HepG2 (cell line): ENCODE measurements around the gene ANO6. TPM values are rescaled to one million over a fixed set of nuclear protein-coding genes. Genes with fewer than 3 reads are reported as not detected.

ENCODE experiments used
- ATF1 ChIP-seq: IDR thresholded peaks from 2 replicates; pipeline ENCODE4 v1.6.1; 2016; ENCODE audit warnings: mild to moderate bottlenecking, control low read depth
- CAMTA2 ChIP-seq: sonication (generic); formaldehyde crosslinking; IDR thresholded peaks from 2 replicates; pipeline ENCODE4 v1.4.0; 2020; ENCODE audit warnings: mild to moderate bottlenecking, missing genetic modification reagents, borderline replicate concordance
- CBX1 ChIP-seq: IDR thresholded peaks from one replicate; pipeline ENCODE4 v1.6.1; 2016; ENCODE audit warnings: antibody characterized with exemption, low read depth
- CREB3 ChIP-seq: sonication (generic); formaldehyde crosslinking; IDR thresholded peaks from 2 replicates; pipeline ENCODE4 v1.5.0; 2020; ENCODE audit warnings: missing genetic modification reagents
- ELF3 ChIP-seq: IDR thresholded peaks from 2 replicates; pipeline ENCODE4 v1.6.1; 2016; ENCODE audit warnings: missing genetic modification reagents, missing compliant biosample characterization
- FOXP1 ChIP-seq, 2 experiments: fragments of 450-650 bp in 1 of 2; IDR thresholded peaks; 2 replicates each; pipeline ENCODE4 v1.6.1; 2017 to 2018; ENCODE audit warnings: antibody characterized with exemption in 1 of 2
- HMG20B ChIP-seq: conservative IDR thresholded peaks from 2 replicates; pipeline ENCODE4 v1.6.1; 2016; ENCODE audit warnings: missing genetic modification reagents, missing compliant biosample characterization
- LCORL ChIP-seq, 2 experiments: fragments of 450-650 bp in 1 of 2; sonication (generic) in 1 of 2; formaldehyde crosslinking in 1 of 2; IDR thresholded peaks; 2 replicates each; pipeline versions ENCODE4 v1.5.0 to v1.6.1; 2017 to 2020; ENCODE audit warnings: antibody characterized with exemption in 1 of 2, missing genetic modification reagents in 1 of 2
- MAZ ChIP-seq, 2 experiments: sonication (generic) in 1 of 2; formaldehyde crosslinking in 1 of 2; IDR thresholded peaks; 2 replicates each; pipeline versions ENCODE4 v1.5.0 to v1.6.1; 2012 to 2020; ENCODE audit warnings: low read depth in 2 of 2, mild to moderate bottlenecking in 2 of 2, borderline replicate concordance in 1 of 2, improper control_type of control experiment in 1 of 2, low read length in 1 of 2, missing genetic modification reagents in 1 of 2, moderate library complexity in 1 of 2
- NFE2L2 ChIP-seq: fragments of 150-350 bp; IDR thresholded peaks from 2 replicates; pipeline ENCODE4 v1.6.1; 2014; ENCODE audit warnings: low read length
- SOX13 ChIP-seq, 3 experiments: fragments of 450-650 bp in 1 of 3; sonication (generic) in 1 of 3; formaldehyde crosslinking in 1 of 3; IDR thresholded peaks in 2 of 3; conservative IDR thresholded peaks in 1 of 3; 2 replicates each; pipeline versions ENCODE4 v1.5.0 to v1.6.1; 2016 to 2020; ENCODE audit warnings: antibody characterized with exemption in 1 of 3, mild to moderate bottlenecking in 1 of 3, missing compliant biosample characterization in 1 of 3, missing genetic modification reagents in 1 of 3, moderate library complexity in 1 of 3
- TEAD3 ChIP-seq: optimal IDR thresholded peaks from 2 replicates; pipeline ENCODE3; 2016; ENCODE audit warnings: borderline replicate concordance
- TFAP4 ChIP-seq: sonication (generic); IDR thresholded peaks from 2 replicates; pipeline ENCODE4 v1.6.1; 2016; ENCODE audit warnings: low read depth, borderline replicate concordance
- YEATS2 ChIP-seq: sonication (generic); formaldehyde crosslinking; IDR thresholded peaks from 2 replicates; pipeline ENCODE4 v1.4.0; 2020; ENCODE audit warnings: missing genetic modification reagents, borderline replicate concordance
- ZBTB26 ChIP-seq: IDR thresholded peaks from 2 replicates; pipeline ENCODE4 v1.6.1; 2016; ENCODE audit warnings: missing compliant biosample characterization, missing genetic modification reagents, borderline replicate concordance
- ZNF556 ChIP-seq: sonication (generic); formaldehyde crosslinking; IDR thresholded peaks from 2 replicates; pipeline ENCODE4 v1.4.0; 2020; ENCODE audit warnings: mild to moderate bottlenecking, missing genetic modification reagents, borderline replicate concordance
- ZNF839 ChIP-seq: sonication (generic); formaldehyde crosslinking; IDR thresholded peaks from 2 replicates; pipeline ENCODE4 v1.4.0; 2020; ENCODE audit warnings: missing genetic modification reagents, mild to moderate bottlenecking, borderline replicate concordance
- ZSCAN29 ChIP-seq: sonication (generic); formaldehyde crosslinking; conservative IDR thresholded peaks from 2 replicates; pipeline ENCODE4 v1.4.0; 2020; ENCODE audit warnings: mild to moderate bottlenecking, missing genetic modification reagents
- polyA plus RNA-seq, 8 experiments: library from polyadenylated mRNA; depleted of rRNA in 3 of 8; stranded (reverse) in 7 of 8; unstranded in 1 of 8; fragments of >200 nt; fragmentation: Illumina TruSeq in 4 of 8; extraction: Trizol in 4 of 8; gene quantifications; 2 replicates each; pipeline versions ENCODE4 v1.2.1 to v1.2.3, GENCODE V29; 2011 to 2016; ENCODE audit warnings: low read depth in 4 of 8, missing spikeins in 1 of 8, mixed read lengths in 1 of 8; ENCODE audit not compliant: insufficient read depth in 1 of 8
- total RNA-seq, 5 experiments: library from RNA; depleted of rRNA; stranded (reverse); fragments of >200 nt; fragmentation: Illumina TruSeq; extraction: Trizol; gene quantifications; 2 replicates each; pipeline ENCODE4 v1.2.3, GENCODE V29; 2016; ENCODE audit warnings: low read depth in 1 of 5
- TF ChIP-seq, protein P1 (sequence below): sonication (generic); formaldehyde crosslinking; IDR thresholded peaks from 2 replicates; pipeline ENCODE4 v1.4.0; 2020; ENCODE audit warnings: missing genetic modification reagents, borderline replicate concordance

Gene ANO6
- total and polyA plus RNA-seq, 2 of the 13 experiments (the other 11 are each of a cell fraction or from before 2014, with no cell fraction given), result 37.8 to 57.1 TPM

GRCh38 chr12:45234139-45234865 lies 18.4 kb downstream of the ANO6 start (continued):
- TF ChIP-seq ELF3 (CRISPR knock-in tag) (peak; percentile 39; the same call in 1 of the 2 replicates), SOX13 (IDR thresholded peaks at IDR 0.05) (no peak), SOX13 (CRISPR knock-in tag; conservative IDR thresholded peaks at IDR 0.05 in 1 of 2, IDR thresholded peaks at IDR 0.05 in 1 of 2) (peak in 1 of 2 experiments; percentile 31; a peak in 1 of 4 replicates), FOXP1 (IDR thresholded peaks at IDR 0.05) (no peak), FOXP1 (CRISPR knock-in tag; IDR thresholded peaks at IDR 0.05) (no peak), ZNF839 (CRISPR knock-in tag) (no peak), NFE2L2 (peak; percentile 95), ATF1 (CRISPR knock-in tag) (no peak), CBX1 (no peak), CAMTA2 (CRISPR knock-in tag) (no peak), YEATS2 (CRISPR knock-in tag) (no peak), TFAP4 (no peak), TEAD3 (CRISPR knock-in tag) (peak; percentile 78), MAZ (IDR thresholded peaks at IDR 0.05; ENCODE audit: borderline replicate concordance, low read depth, low read length) (no peak), MAZ (CRISPR knock-in tag; IDR thresholded peaks at IDR 0.05; ENCODE audit: low read depth) (no peak), ZNF556 (no peak), ZBTB26 (CRISPR knock-in tag) (peak; percentile 82; the same call in 1 of the 2 replicates), HMG20B (no peak), LCORL (IDR thresholded peaks at IDR 0.05) (no peak), LCORL (CRISPR knock-in tag; IDR thresholded peaks at IDR 0.05) (peak; percentile 51; the same call in 1 of the 2 replicates), CREB3 (no peak), ZSCAN29 (CRISPR knock-in tag) (no peak)
- TF ChIP-seq, protein P1, sequence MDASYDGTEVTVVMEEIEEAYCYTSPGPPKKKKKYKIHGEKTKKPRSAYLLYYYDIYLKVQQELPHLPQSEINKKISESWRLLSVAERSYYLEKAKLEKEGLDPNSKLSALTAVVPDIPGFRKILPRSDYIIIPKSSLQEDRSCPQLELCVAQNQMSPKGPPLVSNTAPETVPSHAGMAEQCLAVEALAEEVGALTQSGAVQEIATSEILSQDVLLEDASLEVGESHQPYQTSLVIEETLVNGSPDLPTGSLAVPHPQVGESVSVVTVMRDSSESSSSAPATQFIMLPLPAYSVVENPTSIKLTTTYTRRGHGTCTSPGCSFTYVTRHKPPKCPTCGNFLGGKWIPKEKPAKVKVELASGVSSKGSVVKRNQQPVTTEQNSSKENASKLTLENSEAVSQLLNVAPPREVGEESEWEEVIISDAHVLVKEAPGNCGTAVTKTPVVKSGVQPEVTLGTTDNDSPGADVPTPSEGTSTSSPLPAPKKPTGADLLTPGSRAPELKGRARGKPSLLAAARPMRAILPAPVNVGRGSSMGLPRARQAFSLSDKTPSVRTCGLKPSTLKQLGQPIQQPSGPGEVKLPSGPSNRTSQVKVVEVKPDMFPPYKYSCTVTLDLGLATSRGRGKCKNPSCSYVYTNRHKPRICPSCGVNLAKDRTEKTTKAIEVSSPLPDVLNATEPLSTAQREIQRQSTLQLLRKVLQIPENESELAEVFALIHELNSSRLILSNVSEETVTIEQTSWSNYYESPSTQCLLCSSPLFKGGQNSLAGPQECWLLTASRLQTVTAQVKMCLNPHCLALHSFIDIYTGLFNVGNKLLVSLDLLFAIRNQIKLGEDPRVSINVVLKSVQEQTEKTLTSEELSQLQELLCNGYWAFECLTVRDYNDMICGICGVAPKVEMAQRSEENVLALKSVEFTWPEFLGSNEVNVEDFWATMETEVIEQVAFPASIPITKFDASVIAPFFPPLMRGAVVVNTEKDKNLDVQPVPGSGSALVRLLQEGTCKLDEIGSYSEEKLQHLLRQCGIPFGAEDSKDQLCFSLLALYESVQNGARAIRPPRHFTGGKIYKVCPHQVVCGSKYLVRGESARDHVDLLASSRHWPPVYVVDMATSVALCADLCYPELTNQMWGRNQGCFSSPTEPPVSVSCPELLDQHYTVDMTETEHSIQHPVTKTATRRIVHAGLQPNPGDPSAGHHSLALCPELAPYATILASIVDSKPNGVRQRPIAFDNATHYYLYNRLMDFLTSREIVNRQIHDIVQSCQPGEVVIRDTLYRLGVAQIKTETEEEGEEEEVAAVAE (CRISPR knock-in tag), result no peak
